H9 (cell line): ENCODE data around the gene BIRC7. TPM values are rescaled to one million over a fixed set of nuclear protein-coding genes. Genes with fewer than 3 reads are reported as not detected.

Experiments used
- DNase-seq: peaks from one replicate; pipeline ENCODE4 v3.0.0-alpha.2; 2017
- H2AFZ ChIP-seq: one replicate; pipeline ENCODE4 v1.6.1; 2013; ENCODE audit warnings: mild to moderate bottlenecking, low read length, control low read depth, moderate library complexity
- H2AK5ac ChIP-seq: 2 replicates; pipeline ENCODE4 v1.6.1; 2013; ENCODE audit warnings: low read length, control low read depth, mixed read lengths; ENCODE audit not compliant: insufficient read length
- H2BK120ac ChIP-seq: one replicate; pipeline ENCODE4 v1.6.1; 2013; ENCODE audit warnings: low read depth, mild to moderate bottlenecking, low read length, control low read depth, inconsistent platforms; ENCODE audit not compliant: poor library complexity, severe bottlenecking
- H2BK12ac ChIP-seq: 2 replicates; pipeline ENCODE4 v1.6.1; 2013; ENCODE audit warnings: low read length, control low read depth, mixed read lengths, low read depth; ENCODE audit not compliant: insufficient read length
- H2BK15ac ChIP-seq: 2 replicates; pipeline ENCODE4 v1.6.1; 2013; ENCODE audit warnings: low read depth, low read length, control low read depth
- H2BK20ac ChIP-seq: one replicate; pipeline ENCODE4 v1.6.1; 2013; ENCODE audit warnings: low read depth, mild to moderate bottlenecking, low read length, control low read depth, inconsistent platforms; ENCODE audit not compliant: poor library complexity, severe bottlenecking
- H2BK5ac ChIP-seq: 2 replicates; pipeline ENCODE4 v1.6.1; 2013; ENCODE audit warnings: low read length, control low read depth, mixed read lengths; ENCODE audit not compliant: insufficient read length
- H3K14ac ChIP-seq: 2 replicates; pipeline ENCODE4 v1.6.1; 2013; ENCODE audit warnings: low read length, control low read depth; ENCODE audit not compliant: insufficient read depth
- H3K18ac ChIP-seq: 2 replicates; pipeline ENCODE4 v1.6.1; 2013; ENCODE audit warnings: low read depth, mild to moderate bottlenecking, mixed read lengths, low read length, control low read depth; ENCODE audit not compliant: insufficient read length
- H3K23ac ChIP-seq: 2 replicates; pipeline ENCODE4 v1.6.1; 2013; ENCODE audit warnings: low read length, control low read depth, mixed read lengths, low read depth; ENCODE audit not compliant: insufficient read length
- H3K23me2 ChIP-seq: 2 replicates; pipeline ENCODE4 v1.6.1; 2013; ENCODE audit warnings: low read depth, mild to moderate bottlenecking, mixed read lengths, low read length, control low read depth; ENCODE audit not compliant: insufficient read length, poor library complexity, severe bottlenecking
- H3K27ac ChIP-seq: 2 replicates; pipeline ENCODE4 v1.5.1; 2013; ENCODE audit warnings: low read length, control low read depth, mixed read lengths, low read depth; ENCODE audit not compliant: insufficient read length
- H3K27me3 ChIP-seq: 2 replicates; pipeline ENCODE4 v1.6.1; 2013; ENCODE audit warnings: low read length, control low read depth, inconsistent platforms; ENCODE audit not compliant: insufficient read depth
- H3K4ac ChIP-seq: 2 replicates; pipeline ENCODE4 v1.6.1; 2013; ENCODE audit warnings: low read depth, mild to moderate bottlenecking, control low read depth, inconsistent platforms, low read length, moderate library complexity
- H3K4me1 ChIP-seq: 2 replicates; pipeline ENCODE4 v1.6.1; 2013; ENCODE audit warnings: low read length, control low read depth, inconsistent platforms; ENCODE audit not compliant: insufficient read depth
- H3K4me2 ChIP-seq: 2 replicates; pipeline ENCODE4 v1.6.1; 2013; ENCODE audit warnings: low read length, control low read depth, mixed read lengths; ENCODE audit not compliant: insufficient read length, insufficient read depth
- H3K56ac ChIP-seq: 2 replicates; pipeline ENCODE4 v1.6.1; 2013; ENCODE audit warnings: low read depth, mild to moderate bottlenecking, mixed read lengths, low read length, control low read depth; ENCODE audit not compliant: insufficient read length
- H3K79me1 ChIP-seq: 2 replicates; pipeline ENCODE4 v1.6.1; 2013; ENCODE audit warnings: low read depth, mild to moderate bottlenecking, moderate library complexity, low read length, control low read depth, inconsistent platforms; ENCODE audit not compliant: insufficient read depth, poor library complexity, severe bottlenecking
- H3K79me2 ChIP-seq: 2 replicates; pipeline ENCODE4 v1.6.1; 2013; ENCODE audit warnings: low read length, control low read depth, inconsistent platforms; ENCODE audit not compliant: insufficient read depth
- H3K9ac ChIP-seq: 2 replicates; pipeline ENCODE4 v1.6.1; 2013; ENCODE audit warnings: low read length, control low read depth, mixed read lengths; ENCODE audit not compliant: insufficient read length; ENCODE audit errors: extremely low read depth
- H3K9me3 ChIP-seq: one replicate; pipeline ENCODE4 v1.6.1; 2013; ENCODE audit warnings: low read depth, low read length, inconsistent platforms; ENCODE audit not compliant: control insufficient read depth
- H3T11ph ChIP-seq: one replicate; pipeline ENCODE4 v1.6.1; 2013; ENCODE audit warnings: mild to moderate bottlenecking, low read length, control low read depth, inconsistent platforms
- H4K20me1 ChIP-seq: one replicate; pipeline ENCODE4 v1.6.1; 2013; ENCODE audit not compliant: control insufficient read depth, insufficient read length, insufficient read depth
- H4K5ac ChIP-seq: 2 replicates; pipeline ENCODE4 v1.6.1; 2013; ENCODE audit warnings: low read depth, mild to moderate bottlenecking, mixed read lengths, low read length, control low read depth; ENCODE audit not compliant: insufficient read length
- H4K8ac ChIP-seq: replicated peaks from 2 replicates; pipeline ENCODE4 v1.6.1; 2013; ENCODE audit warnings: low read length, control low read depth, mixed read lengths, low read depth; ENCODE audit not compliant: insufficient read length
- H4K91ac ChIP-seq: 2 replicates; pipeline ENCODE4 v1.6.1; 2013; ENCODE audit warnings: low read depth, mild to moderate bottlenecking, moderate library complexity, mixed read lengths, low read length, control low read depth; ENCODE audit not compliant: insufficient read length
- H3K27ac Mint-ChIP-seq, 3 experiments: 2 replicates in 2 of 3; 3 replicates in 1 of 3; pipeline ENCODE4 v1.8.0; 2020 to 2021; ENCODE audit warnings: mixed read lengths in 3 of 3, mild to moderate bottlenecking in 1 of 3, moderate library complexity in 1 of 3
- H3K27me3 Mint-ChIP-seq: 2 replicates; pipeline ENCODE4 v1.8.0; 2021; ENCODE audit warnings: low read depth, mild to moderate bottlenecking, moderate library complexity, mixed read lengths
- H3K36me3 Mint-ChIP-seq, 3 experiments: 2 replicates in 2 of 3; 3 replicates in 1 of 3; pipeline ENCODE4 v1.8.0; 2020 to 2021; ENCODE audit warnings: low read depth in 3 of 3, mixed read lengths in 3 of 3; ENCODE audit not compliant: insufficient read depth in 1 of 3
- H3K4me1 Mint-ChIP-seq, 2 experiments: 2 replicates each; pipeline ENCODE4 v1.8.0; 2020; ENCODE audit warnings: mixed read lengths in 2 of 2
- H3K4me3 Mint-ChIP-seq, 2 experiments: 2 replicates in 1 of 2; 3 replicates in 1 of 2; pipeline ENCODE4 v1.8.0; 2020 to 2021; ENCODE audit warnings: mild to moderate bottlenecking in 2 of 2, mixed read lengths in 2 of 2, moderate library complexity in 1 of 2
- H3K9me3 Mint-ChIP-seq, 2 experiments: 2 replicates in 1 of 2; 3 replicates in 1 of 2; pipeline ENCODE4 v1.8.0; 2020; ENCODE audit warnings: mild to moderate bottlenecking in 2 of 2, mixed read lengths in 2 of 2, moderate library complexity in 1 of 2
- WGBS: extraction: QIAGEN DNeasy Blood & Tissue Kit; methylation state at CpG from one replicate; pipeline ENCODE4 v1.1.7; 2013; ENCODE audit warnings: missing lambda C conversion rate, low lambda C conversion rate, mixed read lengths; ENCODE audit not compliant: insufficient read length; ENCODE audit errors: extremely low coverage; 5-methylcytosine and 5-hydroxymethylcytosine counted together
- total RNA-seq: library from RNA; stranded (reverse); gene quantifications from 2 replicates; pipeline ENCODE4 v1.2.1, GENCODE V29; 2021
- TF ChIP-seq, protein P1 (sequence below): fragments of 200-600 bp; sonication (generic); conservative IDR thresholded peaks from 3 replicates; pipeline ENCODE4 v1.8.0; 2021; ENCODE audit warnings: antibody characterized with exemption, mild to moderate bottlenecking

BIRC7 gene
- total RNA-seq, 1 experiment from 2014 or later: not detected

DNA sequence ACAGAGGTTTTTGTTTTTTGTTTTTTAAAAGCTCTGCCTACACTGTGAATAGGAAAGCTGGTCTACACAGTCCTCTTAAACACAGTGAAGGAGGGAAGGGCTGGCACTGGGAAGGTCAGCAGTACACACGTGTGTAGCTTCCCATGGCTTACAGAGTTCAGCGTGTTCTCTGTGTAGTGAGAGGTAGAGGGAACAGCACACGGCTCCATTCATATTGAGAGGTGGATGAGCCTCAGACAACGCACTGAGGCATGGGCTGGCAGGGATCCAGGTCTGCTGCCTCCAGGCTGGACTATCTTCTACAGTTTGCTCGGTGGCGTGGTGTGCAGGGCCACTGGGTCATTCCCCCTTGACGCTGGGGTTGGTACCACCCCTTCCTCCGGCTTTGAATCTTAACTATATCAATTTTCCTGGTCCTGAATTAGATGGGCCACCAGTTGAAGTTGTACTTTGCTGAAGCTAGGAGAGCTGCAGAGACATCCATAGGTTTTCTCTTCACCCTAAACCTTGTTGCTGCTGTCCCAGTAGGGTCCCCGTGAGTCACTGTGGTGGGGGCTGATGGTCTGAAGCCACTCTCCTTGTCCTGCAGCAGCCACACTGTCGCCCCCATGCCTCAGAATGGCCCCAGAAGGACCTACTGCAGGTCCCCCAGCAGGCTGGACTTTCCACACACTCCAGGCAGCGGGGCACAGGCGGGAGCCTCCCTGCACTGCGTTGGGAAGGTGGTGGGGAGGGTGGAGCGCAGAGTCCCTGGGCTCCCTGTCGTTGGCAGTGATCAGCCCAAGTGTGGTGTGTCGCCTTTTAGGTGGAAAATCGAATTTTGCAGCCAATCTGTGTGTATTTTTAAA is 38.9 kb downstream of the BIRC7 start:
- H3K4ac ChIP-seq: no peak overlapping the region
- H3K9me3 ChIP-seq: no peaks in the 10 kb centered on the region
- no peak overlapping the region for H2AK5ac ChIP-seq
- H2BK120ac ChIP-seq: no peak overlapping the region
- Mint-ChIP-seq H3K4me1 (peaks cover 12% of the 10 kb centered on the region in 2 experiments; a peak in 3 of 4 replicates), H3K4me3 (peak overlapping the region; percentile 36 to 60; a peak in 3 of 5 replicates), H3K9me3 (no peaks in the 10 kb centered on the region), H3K27me3 (no peaks in the 10 kb centered on the region), H3K36me3 (peaks cover 13 to 42% (median 32%) of the 10 kb centered on the region in 3 experiments), H3K27ac (peak overlapping the region in 1 of 3 experiments; percentile 73; a peak in 1 of 7 replicates)
- WGBS: no CpG with 5 or more reads among the region's 17 CpGs
- H3K18ac ChIP-seq: no peak overlapping the region
- H4K5ac ChIP-seq: no peak overlapping the region
- no peak overlapping the region for H2BK5ac ChIP-seq
- H3K23me2 ChIP-seq: no peaks in the 10 kb centered on the region
- H3K9ac ChIP-seq: no peak overlapping the region
- H3K27me3 ChIP-seq: no peaks in the 10 kb centered on the region
- TF ChIP-seq, protein P1, sequence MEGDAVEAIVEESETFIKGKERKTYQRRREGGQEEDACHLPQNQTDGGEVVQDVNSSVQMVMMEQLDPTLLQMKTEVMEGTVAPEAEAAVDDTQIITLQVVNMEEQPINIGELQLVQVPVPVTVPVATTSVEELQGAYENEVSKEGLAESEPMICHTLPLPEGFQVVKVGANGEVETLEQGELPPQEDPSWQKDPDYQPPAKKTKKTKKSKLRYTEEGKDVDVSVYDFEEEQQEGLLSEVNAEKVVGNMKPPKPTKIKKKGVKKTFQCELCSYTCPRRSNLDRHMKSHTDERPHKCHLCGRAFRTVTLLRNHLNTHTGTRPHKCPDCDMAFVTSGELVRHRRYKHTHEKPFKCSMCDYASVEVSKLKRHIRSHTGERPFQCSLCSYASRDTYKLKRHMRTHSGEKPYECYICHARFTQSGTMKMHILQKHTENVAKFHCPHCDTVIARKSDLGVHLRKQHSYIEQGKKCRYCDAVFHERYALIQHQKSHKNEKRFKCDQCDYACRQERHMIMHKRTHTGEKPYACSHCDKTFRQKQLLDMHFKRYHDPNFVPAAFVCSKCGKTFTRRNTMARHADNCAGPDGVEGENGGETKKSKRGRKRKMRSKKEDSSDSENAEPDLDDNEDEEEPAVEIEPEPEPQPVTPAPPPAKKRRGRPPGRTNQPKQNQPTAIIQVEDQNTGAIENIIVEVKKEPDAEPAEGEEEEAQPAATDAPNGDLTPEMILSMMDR: no peak
- no peak overlapping the region for H3K27ac ChIP-seq
- peaks cover 14% of the 10 kb centered on the region for H3K79me1 ChIP-seq
- no peak overlapping the region for H3K56ac ChIP-seq
- H4K91ac ChIP-seq: no peak overlapping the region
- H4K8ac ChIP-seq: no peak overlapping the region
- H2BK12ac ChIP-seq: no peak overlapping the region
- no peak overlapping the region for H2BK15ac ChIP-seq
- H3K23ac ChIP-seq: no peak overlapping the region
- H3K14ac ChIP-seq: no peak overlapping the region
- H2BK20ac ChIP-seq: no peak overlapping the region
- no peak overlapping the region for H3K4me2 ChIP-seq
- H3T11ph ChIP-seq: no peak overlapping the region
- no peak for DNase-seq
- peaks cover 27% of the 10 kb centered on the region; the same call in 1 of the 2 replicates for H3K79me2 ChIP-seq
- no peak overlapping the region for H2AFZ ChIP-seq
- H4K20me1 ChIP-seq: no peaks in the 10 kb centered on the region
- 0 out of 2 replicates have a peak, but pooled peaks cover 2% of the 10 kb centered on the region for H3K4me1 ChIP-seq
